B cell (primary cell): ENCODE results near the gene COL9A3. TPM values are rescaled to one million over a fixed set of nuclear protein-coding genes. Genes with fewer than 3 reads are reported as not detected.

Experiments
- ATAC-seq: fragments of 200-7000 bp; cut with Tn5 transposase; one replicate; pipeline ENCODE4 v1.10.0; 2021; ENCODE audit warnings: low read depth, mild to moderate bottlenecking, moderate number of reproducible peaks, moderate library complexity
- CTCF ChIA-PET: fragments of 350-600 bp; sonication (Branson Sonifier 250); formaldehyde crosslinking; loops from one replicate; lab custom pipeline; 2021; ENCODE audit warnings: antibody characterized with exemption, inconsistent platforms; lab: Charles Lee
- POLR2A ChIA-PET: fragments of 350-600 bp; sonication (Branson Sonifier 250); formaldehyde crosslinking; loops from one replicate; lab custom pipeline; 2021; ENCODE audit warnings: antibody characterized with exemption; lab: Charles Lee
- DNase-seq: peaks from one replicate; pipeline ENCODE4 v3.0.0; 2013
- H2AFZ ChIP-seq: 2 replicates; pipeline ENCODE4 v1.6.1; 2012; ENCODE audit warnings: mild to moderate bottlenecking, low read depth, low read length; ENCODE audit not compliant: insufficient read depth, poor library complexity, severe bottlenecking
- H3K27ac ChIP-seq, 2 donors: 1 replicate in 1 of 2; 2 replicates in 1 of 2; pipeline ENCODE4 v1.5.1; 2012 to 2013; ENCODE audit warnings: low read length in 2 of 2, mild to moderate bottlenecking in 2 of 2, moderate library complexity in 1 of 2
- H3K27me3 ChIP-seq, 4 experiments: fragments of 200-600 bp in 1 of 4; sonication (generic) in 1 of 4; replicated peaks in 1 of 4; 1 replicate in 2 of 4; 2 replicates in 2 of 4; pipeline versions ENCODE4 v1.6.1 to v1.7.0; 2013 to 2016; ENCODE audit warnings: low read length in 3 of 4, mild to moderate bottlenecking in 2 of 4, mixed read lengths in 1 of 4, moderate library complexity in 1 of 4; ENCODE audit not compliant: insufficient read depth in 4 of 4, control insufficient read depth in 3 of 4; ENCODE audit errors: control extremely low read depth in 1 of 4
- H3K36me3 ChIP-seq, 2 experiments: replicated peaks in 1 of 2; 1 replicate in 1 of 2; 2 replicates in 1 of 2; pipeline versions ENCODE4 v1.6.1 to v1.7.1; 2013; ENCODE audit warnings: low read length in 1 of 2; ENCODE audit not compliant: insufficient read depth in 2 of 2, control insufficient read depth in 1 of 2; ENCODE audit errors: control extremely low read depth in 1 of 2, extremely low read depth in 1 of 2
- H3K4me1 ChIP-seq, 2 donors: fragments of 200-600 bp in 1 of 2; sonication (generic) in 1 of 2; 1 replicate in 1 of 2; 2 replicates in 1 of 2; pipeline versions ENCODE4 v1.5.1 to v1.6.1; 2013 to 2017; ENCODE audit warnings: low read length in 2 of 2; ENCODE audit not compliant: control insufficient read depth in 2 of 2, insufficient read depth in 2 of 2
- H3K4me2 ChIP-seq: replicated peaks from 2 replicates; pipeline ENCODE3; 2012; ENCODE audit warnings: mild to moderate bottlenecking, low read depth, low read length; ENCODE audit not compliant: poor library complexity, severe bottlenecking
- H3K4me3 ChIP-seq, 5 experiments: fragments of 200-600 bp in 1 of 5; sonication (generic) in 1 of 5; 1 replicate in 3 of 5; 2 replicates in 2 of 5; pipeline versions ENCODE4 v1.5.1 to v1.7.0; 2011 to 2016; ENCODE audit warnings: low read length in 4 of 5, mild to moderate bottlenecking in 4 of 5, low read depth in 2 of 5, control low read depth in 1 of 5, moderate library complexity in 1 of 5; ENCODE audit not compliant: insufficient read depth in 1 of 5; ENCODE audit errors: control extremely low read depth in 1 of 5, extremely low read depth in 1 of 5
- H3K79me2 ChIP-seq: fragments of 200-600 bp; sonication (generic); one replicate; pipeline ENCODE4 v1.6.0; 2016; ENCODE audit warnings: low read length; ENCODE audit not compliant: control insufficient read depth, insufficient read depth
- H3K9ac ChIP-seq: fragments of 200-600 bp; sonication (generic); 2 replicates; pipeline ENCODE4 v1.6.1; 2017; ENCODE audit warnings: mild to moderate bottlenecking, low read length, moderate library complexity
- H3K9me3 ChIP-seq, 3 donors: one replicate each; pipeline versions ENCODE4 v1.6.1 to v1.7.1; 2013; ENCODE audit warnings: low read length in 2 of 3; ENCODE audit not compliant: control insufficient read depth in 2 of 3, insufficient read depth in 1 of 3; ENCODE audit errors: control extremely low read depth in 1 of 3
- H4K20me1 ChIP-seq: 2 replicates; pipeline ENCODE4 v1.6.0; 2012; ENCODE audit warnings: mild to moderate bottlenecking, low read length; ENCODE audit not compliant: insufficient read depth, control insufficient read depth, poor library complexity, severe bottlenecking
- H3K27ac Mint-ChIP-seq: one replicate; pipeline ENCODE4 v1.8.0; 2021; ENCODE audit warnings: mixed read lengths
- H3K27me3 Mint-ChIP-seq: one replicate; pipeline ENCODE4 v1.8.0; 2021; ENCODE audit warnings: mixed read lengths
- H3K4me1 Mint-ChIP-seq: one replicate; pipeline ENCODE4 v1.8.0; 2021; ENCODE audit warnings: mixed read lengths
- H3K4me3 Mint-ChIP-seq: one replicate; pipeline ENCODE4 v1.8.0; 2021; ENCODE audit warnings: mixed read lengths
- H3K9me3 Mint-ChIP-seq: one replicate; pipeline ENCODE4 v1.8.0; 2022; ENCODE audit warnings: mixed read lengths; ENCODE audit not compliant: insufficient read depth
- EZH2 ChIP-seq: IDR thresholded peaks from 2 replicates; pipeline ENCODE4 v1.6.1; 2012; ENCODE audit warnings: borderline replicate concordance, low read depth, mild to moderate bottlenecking, moderate library complexity, low read length; ENCODE audit not compliant: insufficient read depth, poor library complexity, severe bottlenecking
- WGBS: methylation state at CpG from one replicate; pipeline ENCODE4 v1.1.5; 2013; ENCODE audit warnings: missing lambda C conversion rate; ENCODE audit not compliant: insufficient coverage; 5-methylcytosine and 5-hydroxymethylcytosine counted together
- intact Hi-C: fragments of 100-400 bp; cut with micrococcal nuclease; formaldehyde crosslinking; loops from one replicate; pipeline ENCODE4 v1.10.0; 2022
- polyA plus RNA-seq: library from polyadenylated mRNA; depleted of rRNA; stranded (reverse); fragments of >200 nt; gene quantifications from 2 replicates; pipeline ENCODE4 v1.2.3, GENCODE V29; 2012
- total RNA-seq, 2 donors: library from RNA; stranded (reverse); fragments of 120-200 nt in 1 of 2; gene quantifications; 1 replicate in 1 of 2; 2 replicates in 1 of 2; pipeline versions ENCODE4 v1.2.3 to v1.2.4, GENCODE V29; 2013 to 2022
- TF ChIP-seq, protein P1 (sequence below): fragments of 200-600 bp; IDR thresholded peaks from one replicate; pipeline ENCODE4 v1.8.0; 2022; ENCODE audit warnings: antibody characterized with exemption, mild to moderate bottlenecking

Gene COL9A3
- total and polyA plus RNA-seq, 2 donors (not counting 1 experiment from before 2014, with no cell fraction given), result 10.7 to 96.3 TPM

DNA sequence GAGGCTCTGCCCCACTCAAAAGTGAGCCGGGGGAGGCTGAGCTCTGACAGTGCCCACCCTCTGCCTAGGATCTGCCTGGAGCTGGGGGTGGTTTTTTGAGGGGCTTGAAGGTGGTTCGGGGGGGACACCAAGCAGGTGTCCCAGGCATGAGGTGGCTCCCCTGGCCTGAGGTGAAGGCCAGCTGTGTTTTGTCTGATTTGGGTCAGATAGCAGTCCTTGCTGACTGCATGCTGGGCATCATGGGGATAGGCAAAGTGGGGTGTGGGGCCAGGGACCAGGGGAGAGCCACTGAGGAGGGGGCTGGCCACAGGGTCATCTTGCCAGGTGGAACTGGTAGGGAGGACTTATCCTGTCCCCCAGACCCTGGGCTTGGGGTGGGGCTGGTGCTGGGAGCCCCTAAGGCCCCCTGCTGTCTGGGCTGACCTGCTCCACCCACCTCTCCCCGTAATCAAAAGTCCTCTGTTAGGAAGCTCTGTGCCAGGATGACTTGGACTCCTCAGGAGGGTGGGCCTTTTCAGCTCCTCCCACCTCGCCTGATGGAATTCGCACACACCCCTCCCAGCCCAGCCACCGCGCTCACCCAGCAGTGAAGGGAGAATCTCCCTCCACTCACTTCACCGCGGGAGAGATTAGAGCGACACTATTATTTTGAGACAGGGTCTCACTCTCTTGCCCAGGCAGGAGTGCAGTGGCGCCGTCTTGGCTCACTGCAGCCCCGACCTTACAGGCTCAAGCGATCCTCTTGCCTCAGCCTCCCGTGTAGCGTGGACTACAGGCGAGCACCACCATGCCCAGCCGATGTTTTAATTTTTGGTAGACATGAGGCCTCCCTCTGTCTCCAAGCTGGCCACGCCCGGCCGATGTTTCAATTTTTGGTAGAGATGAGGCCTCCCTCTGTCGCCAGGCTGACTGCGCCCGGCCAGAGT, 1.5 kb upstream of the COL9A3 start:
- Histone ChIP-seq H3K79me2 (no peaks in the 10 kb centered on the region), H3K9ac (no peak overlapping the region), H4K20me1 (peaks cover 56% of the 10 kb centered on the region), H3K4me1 (peaks cover 12 to 13% of the 10 kb centered on the region in 2 donors), H3K27me3 (peaks cover 0 to 50% (median 29%) of the 10 kb centered on the region in 4 experiments), H3K9me3 (peaks cover 0 to 24% (median 0%) of the 10 kb centered on the region in 3 donors), H3K4me2 (peak overlapping the region; percentile 73), H3K27ac (no peak overlapping the region), H3K4me3 (no peak overlapping the region), H3K36me3 (peaks cover 0 to 30% of the 10 kb centered on the region in 2 experiments), H2AFZ (no peak overlapping the region)
- H3K27me3 Mint-ChIP-seq, result peaks cover 17% of the 10 kb centered on the region
- 60% methylated on average over 20 of the region's 24 CpGs for WGBS
- H3K4me3 Mint-ChIP-seq, result peak overlapping the region; percentile 49
- no peak for TF ChIP-seq EZH2
- TF ChIP-seq, protein P1, sequence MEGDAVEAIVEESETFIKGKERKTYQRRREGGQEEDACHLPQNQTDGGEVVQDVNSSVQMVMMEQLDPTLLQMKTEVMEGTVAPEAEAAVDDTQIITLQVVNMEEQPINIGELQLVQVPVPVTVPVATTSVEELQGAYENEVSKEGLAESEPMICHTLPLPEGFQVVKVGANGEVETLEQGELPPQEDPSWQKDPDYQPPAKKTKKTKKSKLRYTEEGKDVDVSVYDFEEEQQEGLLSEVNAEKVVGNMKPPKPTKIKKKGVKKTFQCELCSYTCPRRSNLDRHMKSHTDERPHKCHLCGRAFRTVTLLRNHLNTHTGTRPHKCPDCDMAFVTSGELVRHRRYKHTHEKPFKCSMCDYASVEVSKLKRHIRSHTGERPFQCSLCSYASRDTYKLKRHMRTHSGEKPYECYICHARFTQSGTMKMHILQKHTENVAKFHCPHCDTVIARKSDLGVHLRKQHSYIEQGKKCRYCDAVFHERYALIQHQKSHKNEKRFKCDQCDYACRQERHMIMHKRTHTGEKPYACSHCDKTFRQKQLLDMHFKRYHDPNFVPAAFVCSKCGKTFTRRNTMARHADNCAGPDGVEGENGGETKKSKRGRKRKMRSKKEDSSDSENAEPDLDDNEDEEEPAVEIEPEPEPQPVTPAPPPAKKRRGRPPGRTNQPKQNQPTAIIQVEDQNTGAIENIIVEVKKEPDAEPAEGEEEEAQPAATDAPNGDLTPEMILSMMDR, result no peak
- ATAC-seq (peak; percentile 7), DNase-seq (no peak)
- H3K9me3 Mint-ChIP-seq, result no peaks in the 10 kb centered on the region
- CTCF ChIA-PET, result interaction anchor here (1.0 kb wide), 1 partner anchor 316 kb away, joined by 3 read pairs; no protein-coding TSS in a partner anchor
- POLR2A ChIA-PET, result interaction anchor here (1.1 to 1.7 kb wide), 2 partner anchors 9 to 22 kb away, joined by 3 to 4 read pairs; no protein-coding TSS in a partner anchor
- H3K27ac Mint-ChIP-seq, result peak overlapping the region; percentile 59
- H3K4me1 Mint-ChIP-seq, result peaks cover 14% of the 10 kb centered on the region
- intact Hi-C loops, result no loop called here
